ENCODE data around the gene RNMT. TPM values are rescaled to one million over a fixed set of nuclear protein-coding genes. Genes with fewer than 3 reads are reported as not detected.

Gene RNMT
- total RNA-seq, 1 experiment from 2014 or later = 58.0 TPM

- ATAC-seq = no peak
- H3K4me2 ChIP-seq (ENCODE audit: low read length) = no peak overlapping the region
- no peak overlapping the region for H3K4me3 ChIP-seq (replicated peaks in 1 of 2; ENCODE audit: low read depth in 1 of 2, low read length in 2 of 2)
- H3K27ac ChIP-seq (ENCODE audit: low read depth, low read length) = no peak overlapping the region
- peaks cover 1 to 15% of the 10 kb centered on the region in 2 experiments for H3K4me1 ChIP-seq (ENCODE audit: control insufficient read depth in 1 of 2, insufficient read depth in 2 of 2, low read length in 2 of 2)
- H3K9me2 ChIP-seq (ENCODE audit: insufficient read depth) = no peaks in the 10 kb centered on the region
- no peaks in the 10 kb centered on the region for H4K20me1 ChIP-seq (ENCODE audit: insufficient read depth)
- no peaks in the 10 kb centered on the region for H3K27me3 ChIP-seq (ENCODE audit: insufficient read depth, low read length)
- RAD21 ChIA-PET (ENCODE audit: low non-redundant PET in 1 of 2, low total read pairs in 2 of 2, uncharacterized antibody in 2 of 2, unreplicated experiment in 2 of 2) = no interaction called here
- H3K36me3 ChIP-seq (ENCODE audit: control insufficient read depth in 1 of 2, insufficient read depth in 2 of 2, low read length in 2 of 2) = no peaks in the 10 kb centered on the region; a peak in 1 of 4 replicates
- no peak overlapping the region for H2AFZ ChIP-seq (ENCODE audit: low read depth, low read length, poor library complexity, severe bottlenecking)
- BruUV-seq (replicated peaks) = no TSS peak
- POLR2A ChIA-PET = no interaction called here
- no peak for TF ChIP-seq EZH2phosphoT487 (IDR thresholded peaks at IDR 0.05; ENCODE audit: borderline replicate concordance)
- no peak for TF ChIP-seq SP1 (IDR thresholded peaks at IDR 0.05; ENCODE audit: low read depth)
- DNase-seq (ENCODE audit: low read depth, low spot score) = no peak
- H3K9me3 ChIP-seq (ENCODE audit: control insufficient read depth in 1 of 2, insufficient read depth in 1 of 2, low read depth in 1 of 2, low read length in 2 of 2) = no peaks in the 10 kb centered on the region
- peaks cover 95% of the 10 kb centered on the region for H3K79me2 ChIP-seq (ENCODE audit: insufficient read depth, low read length)
- no peak overlapping the region for H3K9ac ChIP-seq (ENCODE audit: low read length)
- intact Hi-C loops (cut with micrococcal nuclease) = no loop called here
- CTCF ChIA-PET = no interaction called here
Measured at GRCh38 chr18:13681701-13682100, 44.8 kb upstream of the RNMT start.

GRCh38 chr18:13684546-13684945 is 41.9 kb upstream of the RNMT start:
- Histone ChIP-seq H4K20me1 (ENCODE audit: insufficient read depth) (no peaks in the 10 kb centered on the region), H3K79me2 (ENCODE audit: insufficient read depth, low read length) (peaks cover 98% of the 10 kb centered on the region), H2AFZ (ENCODE audit: low read depth, low read length, poor library complexity, severe bottlenecking) (no peak overlapping the region), H3K27me3 (ENCODE audit: insufficient read depth, low read length) (no peaks in the 10 kb centered on the region), H3K9me2 (ENCODE audit: insufficient read depth) (no peaks in the 10 kb centered on the region), H3K9ac (ENCODE audit: low read length) (no peak overlapping the region), H3K36me3 (ENCODE audit: control insufficient read depth in 1 of 2, insufficient read depth in 2 of 2, low read length in 2 of 2) (no peaks in the 10 kb centered on the region; a peak in 1 of 4 replicates), H3K4me3 (replicated peaks in 1 of 2; ENCODE audit: low read depth in 1 of 2, low read length in 2 of 2) (no peak overlapping the region), H3K4me2 (ENCODE audit: low read length) (no peak overlapping the region), H3K4me1 (ENCODE audit: control insufficient read depth in 1 of 2, insufficient read depth in 2 of 2, low read length in 2 of 2) (peaks cover 0 to 10% of the 10 kb centered on the region in 2 experiments; a peak in 3 of 4 replicates), H3K9me3 (ENCODE audit: control insufficient read depth in 1 of 2, insufficient read depth in 1 of 2, low read depth in 1 of 2, low read length in 2 of 2) (no peaks in the 10 kb centered on the region), H3K27ac (ENCODE audit: low read depth, low read length) (no peak overlapping the region)
- ChIA-PET RAD21 (ENCODE audit: low non-redundant PET in 1 of 2, low total read pairs in 2 of 2, uncharacterized antibody in 2 of 2, unreplicated experiment in 2 of 2) (no interaction called here), POLR2A (no interaction called here), CTCF (no interaction called here)
- no peak for TF ChIP-seq SIN3A (IDR thresholded peaks at IDR 0.05; ENCODE audit: low read depth)
- DNase-seq (ENCODE audit: low read depth, low spot score) (no peak), ATAC-seq (no peak)
- intact Hi-C loops (cut with micrococcal nuclease) = no loop called here
- BruUV-seq (replicated peaks) = no TSS peak

Data from HCT116 (cell line).